HG02840 (cell line): ENCODE data around the gene TMEM60.
A peak's percentile ranks its signal among the peaks of the same experiment; 100 is the strongest.

ENCODE experiments used
- ATAC-seq: cut with Tn5 transposase; IDR thresholded peaks from one replicate; pipeline ENCODE4 v1.9.1; 2021; ENCODE audit warnings: mild to moderate bottlenecking, moderate library complexity, moderate number of reproducible peaks; ENCODE audit not compliant: unreplicated experiment, low FRiP score

Gene TMEM60

GRCh38 chr7:77782383-77782782 is 15.9 kb downstream of the TMEM60 start:
- ATAC-seq, result no peak

- ATAC-seq, result no peak
These were observed 19.7 kb downstream of the TMEM60 start for GRCh38 chr7:77778535-77778934.

GRCh38 chr7:77771901-77772300 is 26.3 kb downstream of the TMEM60 start:
- ATAC-seq, result no peak

- no peak for ATAC-seq
These were observed 27.9 kb downstream of the TMEM60 start for GRCh38 chr7:77770316-77770715.

- no peak for ATAC-seq
These were observed 31.2 kb downstream of the TMEM60 start for GRCh38 chr7:77766801-77767605.

GRCh38 chr7:77765906-77766800 is 32.1 kb downstream of the TMEM60 start:
- ATAC-seq, result no peak

- no peak for ATAC-seq
These were observed 32.8 kb downstream of the TMEM60 start for GRCh38 chr7:77765481-77765880.

GRCh38 chr7:77760809-77761453 is 37.3 kb downstream of the TMEM60 start:
- ATAC-seq, result no peak

GRCh38 chr7:77759294-77759889 is 38.8 kb downstream of the TMEM60 start:
- no peak for ATAC-seq

GRCh38 chr7:77757589-77757988 is 40.6 kb downstream of the TMEM60 start:
- peak; percentile 81 for ATAC-seq

- ATAC-seq, result no peak
These were observed 45.1 kb downstream of the TMEM60 start for GRCh38 chr7:77753173-77753572.

- ATAC-seq, result no peak
These were observed 46.2 kb downstream of the TMEM60 start for GRCh38 chr7:77752016-77752415.

- ATAC-seq, result no peak
These were observed 50.5 kb downstream of the TMEM60 start for GRCh38 chr7:77747718-77748117.

- no peak for ATAC-seq
These were observed 51.1 kb downstream of the TMEM60 start for GRCh38 chr7:77747178-77747577.

GRCh38 chr7:77746824-77747165 is 51.4 kb downstream of the TMEM60 start:
- no peak for ATAC-seq

- no peak for ATAC-seq
These were observed 51.9 kb downstream of the TMEM60 start for GRCh38 chr7:77746164-77746823.

GRCh38 chr7:77745746-77746145 is 52.5 kb downstream of the TMEM60 start:
- no peak for ATAC-seq
